Measurements from ENCODE around the gene GLCCI1. TPM values are rescaled to one million over a fixed set of nuclear protein-coding genes. Genes with fewer than 3 reads are reported as not detected.

GLCCI1 gene
- total and polyA plus RNA-seq, 2 of the 13 experiments (the other 11 are each of a cell fraction or from before 2014, with no cell fraction given) = 1.3 to 1.7 TPM

GRCh38 chr7:8070451-8071180 lies 102.0 kb downstream of the GLCCI1 start (continued):
- TF ChIP-seq PAX8 (CRISPR knock-in tag; IDR thresholded peaks at IDR 0.05; ENCODE audit: borderline replicate concordance) = no peak
- no peak for TF ChIP-seq ZNF282 (IDR thresholded peaks at IDR 0.05; ENCODE audit: partially characterized antibody)
- no peak for TF ChIP-seq ELF3 (CRISPR knock-in tag; IDR thresholded peaks at IDR 0.05)
- no peak for TF ChIP-seq SATB2 (CRISPR knock-in tag; IDR thresholded peaks at IDR 0.05)
- TF ChIP-seq ZNF207 (IDR thresholded peaks at IDR 0.05; ENCODE audit: borderline replicate concordance) = no peak
- TF ChIP-seq BCLAF1 (IDR thresholded peaks at IDR 0.05) = no peak
- no peak for TF ChIP-seq ZNF484 (CRISPR knock-in tag; IDR thresholded peaks at IDR 0.05; ENCODE audit: borderline replicate concordance, low read depth)

GRCh38 chr7:8078418-8078817 lies 109.8 kb downstream of the GLCCI1 start:
- Histone ChIP-seq H3K9ac (ENCODE audit: insufficient read depth, low read depth, low read length) (no peak overlapping the region), H3K27me3 (ENCODE audit: control insufficient read depth in 1 of 2, insufficient read depth in 2 of 2, low read length in 2 of 2) (no peaks in the 10 kb centered on the region), H3K79me2 (ENCODE audit: insufficient read depth, low read length) (no peaks in the 10 kb centered on the region), H3K27ac (ENCODE audit: extremely low read length, insufficient read depth, low read length) (no peak overlapping the region), H3K9me3 (ENCODE audit: low read length) (no peaks in the 10 kb centered on the region), H4K20me1 (ENCODE audit: insufficient read depth, low read length) (no peaks in the 10 kb centered on the region), H3K4me2 (ENCODE audit: low read depth, low read length) (no peak overlapping the region), H3K36me3 (replicated peaks in 1 of 2; ENCODE audit: control insufficient read depth in 1 of 2, insufficient read depth in 2 of 2, low read length in 2 of 2) (no peaks in the 10 kb centered on the region), H3K4me1 (ENCODE audit: insufficient read depth, low read length) (no peaks in the 10 kb centered on the region), H2AFZ (ENCODE audit: low read length) (no peak overlapping the region), H3K4me3 (replicated peaks in 1 of 3; ENCODE audit: insufficient read depth in 1 of 3, low read depth in 2 of 3, low read length in 3 of 3) (no peak overlapping the region)
- intact Hi-C loops (cut with micrococcal nuclease; ENCODE audit: unreplicated experiment) = no loop called here
- no peak for DNase-seq (ENCODE audit: low spot score)
- FAIRE-seq = no peak
- TF ChIP-seq RCOR2 (CRISPR knock-in tag; IDR thresholded peaks at IDR 0.05) = no peak
- no peak for TF ChIP-seq MYNN (CRISPR knock-in tag; IDR thresholded peaks at IDR 0.05; ENCODE audit: low read depth)
- TF ChIP-seq NFE2L2 (IDR thresholded peaks at IDR 0.05; ENCODE audit: low read length) = no peak
- TF ChIP-seq ZNF24 (IDR thresholded peaks at IDR 0.05) = no peak
- TF ChIP-seq MAFF (IDR thresholded peaks at IDR 0.05; ENCODE audit: low read depth, low read length) = 0 out of 2 replicates have a peak, but pooled peaks have one; percentile 18
- no peak for TF ChIP-seq HOXA5 (CRISPR knock-in tag; IDR thresholded peaks at IDR 0.05)
- TF ChIP-seq MAFK (conservative IDR thresholded peaks at IDR 0.05 in 1 of 2, IDR thresholded peaks at IDR 0.05 in 1 of 2; ENCODE audit: low read length in 2 of 2) = peak in 1 of 2 experiments; percentile 67; a peak in 2 of 4 replicates
- no peak for ATAC-seq
- ChIA-PET CTCF (ENCODE audit: low intra/inter-chr PET ratio, low total read pairs) (no interaction called here), POLR2A (no interaction called here)
- in situ Hi-C loops (cut with HindIII; ENCODE audit: extremely low pct_ligation_motif_present, low pct_unique_long_range_greater_than_20kb) = no loop called here
- BruUV-seq (replicated peaks) = no TSS peak
